Activated naive CD4-positive, alpha-beta T cell (primary cell): ENCODE measurements around the gene SLC24A3.

Source experiments
- DNase-seq, 4 experiments: peaks; one replicate each; lab custom pipeline; 2025; lab: John Stamatoyannopoulos, UW

Gene SLC24A3

GRCh38 chr20:19552221-19553180 is 340.1 kb downstream of the SLC24A3 start:
- DNase-seq = no peak

- no peak for DNase-seq
These were observed 342.2 kb downstream of the SLC24A3 start for GRCh38 chr20:19554666-19555065.

- DNase-seq = no peak
These were observed 343.3 kb downstream of the SLC24A3 start for GRCh38 chr20:19555726-19556125.

- no peak for DNase-seq
These were observed 344.8 kb downstream of the SLC24A3 start for GRCh38 chr20:19557291-19557690.

GRCh38 chr20:19560881-19561480 is 348.5 kb downstream of the SLC24A3 start:
- DNase-seq = no peak

- DNase-seq = no peak
These were observed 350.0 kb downstream of the SLC24A3 start for GRCh38 chr20:19562426-19562825.

GRCh38 chr20:19564261-19564660 is 351.8 kb downstream of the SLC24A3 start:
- no peak for DNase-seq

GRCh38 chr20:19565736-19566135 is 353.3 kb downstream of the SLC24A3 start:
- DNase-seq = no peak

- DNase-seq = no peak
These were observed 353.9 kb downstream of the SLC24A3 start for GRCh38 chr20:19566226-19566945.

- DNase-seq = no peak
These were observed 355.7 kb downstream of the SLC24A3 start for GRCh38 chr20:19568128-19568527.

- DNase-seq = no peak
These were observed 359.6 kb downstream of the SLC24A3 start for GRCh38 chr20:19571996-19572395.

- no peak for DNase-seq
These were observed 365.2 kb downstream of the SLC24A3 start for GRCh38 chr20:19577692-19578091.

GRCh38 chr20:19582782-19583181 is 370.3 kb downstream of the SLC24A3 start:
- DNase-seq = no peak

- peak in 2 of 4 experiments; percentile 3 to 19 for DNase-seq
These were observed 371.2 kb downstream of the SLC24A3 start for GRCh38 chr20:19583532-19584175.

GRCh38 chr20:19588241-19588640 is 375.8 kb downstream of the SLC24A3 start:
- no peak for DNase-seq

- DNase-seq = no peak
These were observed 376.3 kb downstream of the SLC24A3 start for GRCh38 chr20:19588732-19589131.

GRCh38 chr20:19589787-19590362 is 377.4 kb downstream of the SLC24A3 start:
- DNase-seq = no peak

GRCh38 chr20:19590382-19590781 is 377.9 kb downstream of the SLC24A3 start:
- no peak for DNase-seq

GRCh38 chr20:19593762-19594161 is 381.3 kb downstream of the SLC24A3 start:
- no peak for DNase-seq

GRCh38 chr20:19594896-19595295 is 382.5 kb downstream of the SLC24A3 start:
- no peak for DNase-seq

GRCh38 chr20:19598117-19598850 is 385.8 kb downstream of the SLC24A3 start:
- no peak for DNase-seq
